Thoracic aorta (tissue), 2 donors: ENCODE results near the gene LRRTM1. TPM values are rescaled to one million over a fixed set of nuclear protein-coding genes. Genes with fewer than 3 reads are reported as not detected.

Source experiments
- ATAC-seq: fragments of 150-250 bp; one replicate; pipeline ENCODE4 v1.8.0; 2017; ENCODE audit warnings: low read depth; ENCODE audit not compliant: insufficient number of reproducible peaks, low FRiP score
- DNase-seq: peaks from one replicate; pipeline ENCODE4 v3.0.0-alpha.2; 2020; ENCODE audit warnings: low spot score
- H3K27ac ChIP-seq, 2 donors: fragments of 200-600 bp; sonication (generic); 1 replicate in 1 of 2; 2 replicates in 1 of 2; pipeline ENCODE4 v1.5.1; 2016; ENCODE audit warnings: mild to moderate bottlenecking in 2 of 2, moderate library complexity in 2 of 2
- H3K27me3 ChIP-seq: fragments of 200-600 bp; sonication (generic); replicated peaks from 2 replicates; pipeline ENCODE4 v1.6.0; 2016; ENCODE audit warnings: mild to moderate bottlenecking; ENCODE audit not compliant: insufficient read depth
- H3K36me3 ChIP-seq: fragments of 200-600 bp; sonication (generic); one replicate; pipeline ENCODE4 v1.5.1; 2016
- H3K4me1 ChIP-seq, 2 donors: fragments of 200-600 bp; sonication (generic); 1 replicate in 1 of 2; 2 replicates in 1 of 2; pipeline versions ENCODE4 v1.5.1 to v1.6.0; 2016; ENCODE audit warnings: low read depth in 2 of 2, mild to moderate bottlenecking in 1 of 2; ENCODE audit not compliant: control insufficient read depth in 1 of 2
- H3K4me3 ChIP-seq: fragments of 200-600 bp; sonication (generic); 2 replicates; pipeline ENCODE4 v1.5.1; 2016; ENCODE audit warnings: mild to moderate bottlenecking
- H3K9me3 ChIP-seq: fragments of 200-600 bp; sonication (generic); 2 replicates; pipeline ENCODE4 v1.5.1; 2016
- total RNA-seq, 2 donors: library from RNA; depleted of rRNA; stranded (reverse); fragments of >200 nt; gene quantifications; one replicate each; pipeline versions ENCODE4 v1.1.0 to v1.2.3, GENCODE V29; 2016
- TF ChIP-seq, protein P1 (sequence below): fragments of 200-600 bp; sonication (generic); IDR thresholded peaks from one replicate; pipeline ENCODE4 v1.5.1; 2019; ENCODE audit warnings: antibody characterized with exemption

LRRTM1 gene
- total RNA-seq, 2 donors from 2014 or later, result not detected

DNA sequence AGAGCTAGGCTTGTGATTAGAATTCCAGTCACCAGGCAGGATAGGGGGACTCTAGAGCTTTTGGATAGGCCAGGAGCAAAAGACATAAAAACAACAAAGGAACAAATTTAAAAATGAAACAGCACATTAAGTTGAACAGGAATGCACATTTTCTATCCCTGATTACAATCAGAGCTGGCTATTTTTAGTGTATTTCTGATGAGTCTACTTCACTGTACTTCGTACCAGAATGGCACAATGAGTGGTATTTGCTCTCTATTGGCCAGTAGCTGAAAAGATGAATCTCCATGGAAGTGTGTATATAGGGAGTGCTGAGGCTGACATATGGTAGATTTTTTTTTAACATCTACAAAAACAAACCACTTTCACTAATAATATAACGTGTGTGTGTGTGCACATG is 34.2 kb upstream of the LRRTM1 start:
- ATAC-seq (no peak), DNase-seq (no peak)
- no peak overlapping the region for H3K27ac ChIP-seq
- H3K27me3 ChIP-seq, result no peaks in the 10 kb centered on the region
- no peaks in the 10 kb centered on the region for H3K36me3 ChIP-seq
- H3K4me3 ChIP-seq, result no peak overlapping the region
- H3K9me3 ChIP-seq, result no peaks in the 10 kb centered on the region
- no peaks in the 10 kb centered on the region for H3K4me1 ChIP-seq
- TF ChIP-seq, protein P1, sequence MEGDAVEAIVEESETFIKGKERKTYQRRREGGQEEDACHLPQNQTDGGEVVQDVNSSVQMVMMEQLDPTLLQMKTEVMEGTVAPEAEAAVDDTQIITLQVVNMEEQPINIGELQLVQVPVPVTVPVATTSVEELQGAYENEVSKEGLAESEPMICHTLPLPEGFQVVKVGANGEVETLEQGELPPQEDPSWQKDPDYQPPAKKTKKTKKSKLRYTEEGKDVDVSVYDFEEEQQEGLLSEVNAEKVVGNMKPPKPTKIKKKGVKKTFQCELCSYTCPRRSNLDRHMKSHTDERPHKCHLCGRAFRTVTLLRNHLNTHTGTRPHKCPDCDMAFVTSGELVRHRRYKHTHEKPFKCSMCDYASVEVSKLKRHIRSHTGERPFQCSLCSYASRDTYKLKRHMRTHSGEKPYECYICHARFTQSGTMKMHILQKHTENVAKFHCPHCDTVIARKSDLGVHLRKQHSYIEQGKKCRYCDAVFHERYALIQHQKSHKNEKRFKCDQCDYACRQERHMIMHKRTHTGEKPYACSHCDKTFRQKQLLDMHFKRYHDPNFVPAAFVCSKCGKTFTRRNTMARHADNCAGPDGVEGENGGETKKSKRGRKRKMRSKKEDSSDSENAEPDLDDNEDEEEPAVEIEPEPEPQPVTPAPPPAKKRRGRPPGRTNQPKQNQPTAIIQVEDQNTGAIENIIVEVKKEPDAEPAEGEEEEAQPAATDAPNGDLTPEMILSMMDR, result no peak

GRCh38 chr2:80335411-80335810 is 30.9 kb upstream of the LRRTM1 start:
- Histone ChIP-seq H3K4me3 (no peak overlapping the region), H3K27ac (no peak overlapping the region), H3K27me3 (no peaks in the 10 kb centered on the region), H3K36me3 (no peaks in the 10 kb centered on the region), H3K9me3 (no peaks in the 10 kb centered on the region), H3K4me1 (no peaks in the 10 kb centered on the region)
- TF ChIP-seq, protein P1, result no peak
- no peak for DNase-seq
- no peak for ATAC-seq

DNA sequence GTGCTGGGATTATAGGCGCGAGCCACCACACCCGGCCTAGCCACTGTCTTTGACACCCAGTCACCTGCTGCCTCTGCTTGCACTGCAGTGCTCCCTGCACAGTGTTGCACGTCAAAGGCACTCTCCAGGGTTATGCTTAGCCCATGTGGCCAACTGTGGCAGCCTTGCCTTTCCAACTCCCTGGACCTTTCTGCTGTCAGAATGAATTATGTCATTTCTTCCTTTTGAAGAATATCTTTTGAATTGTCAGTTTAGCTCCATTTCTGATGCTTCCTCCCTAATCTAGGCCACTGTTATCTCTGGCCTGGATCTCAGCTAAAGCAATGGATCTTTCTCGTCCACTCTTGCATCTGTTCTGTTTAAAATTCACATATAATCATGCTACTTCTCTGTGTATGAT is 29.3 kb upstream of the LRRTM1 start:
- ATAC-seq (no peak), DNase-seq (no peak)
- no peaks in the 10 kb centered on the region for H3K36me3 ChIP-seq
- H3K4me1 ChIP-seq, result no peaks in the 10 kb centered on the region
- no peaks in the 10 kb centered on the region for H3K9me3 ChIP-seq
- no peak overlapping the region for H3K4me3 ChIP-seq
- TF ChIP-seq, protein P1, result no peak
- no peak overlapping the region for H3K27ac ChIP-seq
- no peaks in the 10 kb centered on the region for H3K27me3 ChIP-seq

DNA sequence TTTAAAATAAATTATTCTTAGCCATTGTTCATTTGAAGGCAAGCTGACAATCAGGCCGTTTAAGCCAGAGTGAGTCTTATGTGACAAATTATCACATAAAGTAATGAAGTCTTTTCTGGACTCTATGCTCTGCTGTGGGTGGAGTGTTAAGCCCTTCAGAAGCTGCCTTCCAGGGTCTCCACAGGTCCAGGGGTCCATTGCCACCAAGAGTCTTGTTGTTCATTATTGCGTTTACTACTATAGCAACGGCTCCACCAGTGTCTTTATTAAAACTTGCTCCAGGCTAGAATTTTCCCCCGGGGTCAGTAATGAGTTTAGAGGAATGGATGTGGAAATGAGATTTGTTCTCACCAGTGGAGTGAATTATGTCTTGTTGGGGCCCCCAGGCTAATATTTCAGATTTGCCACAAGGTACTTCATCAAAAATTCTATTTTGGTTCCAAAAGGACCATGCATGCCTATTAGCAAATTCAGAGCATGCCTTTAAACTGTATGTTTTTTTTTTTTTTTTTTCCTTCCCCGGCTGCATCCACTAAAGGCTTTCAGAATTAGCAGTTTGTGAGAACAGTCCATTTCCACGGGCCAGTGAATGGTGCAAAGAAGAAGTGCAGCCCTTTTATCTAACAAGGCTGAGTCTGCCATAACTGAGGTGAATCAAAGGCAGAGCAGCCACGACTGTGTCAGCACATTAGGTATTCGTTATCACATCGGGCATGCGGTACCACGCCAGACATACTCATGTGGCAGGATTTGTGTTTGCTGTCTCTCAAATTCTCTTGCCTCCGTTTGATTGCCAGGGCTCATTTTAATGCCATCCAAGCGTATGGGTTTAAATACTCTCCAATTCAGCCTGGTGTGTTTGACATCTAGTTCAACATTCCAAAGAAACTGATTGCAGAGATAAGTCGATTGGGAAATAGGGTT is 26.2 kb upstream of the LRRTM1 start:
- no peak overlapping the region for H3K4me3 ChIP-seq
- no peak for ATAC-seq
- no peak overlapping the region for H3K27ac ChIP-seq
- H3K4me1 ChIP-seq, result no peaks in the 10 kb centered on the region
- DNase-seq, result no peak
- H3K9me3 ChIP-seq, result no peaks in the 10 kb centered on the region
- no peaks in the 10 kb centered on the region for H3K36me3 ChIP-seq
- no peaks in the 10 kb centered on the region for H3K27me3 ChIP-seq
- TF ChIP-seq, protein P1, result no peak

DNA sequence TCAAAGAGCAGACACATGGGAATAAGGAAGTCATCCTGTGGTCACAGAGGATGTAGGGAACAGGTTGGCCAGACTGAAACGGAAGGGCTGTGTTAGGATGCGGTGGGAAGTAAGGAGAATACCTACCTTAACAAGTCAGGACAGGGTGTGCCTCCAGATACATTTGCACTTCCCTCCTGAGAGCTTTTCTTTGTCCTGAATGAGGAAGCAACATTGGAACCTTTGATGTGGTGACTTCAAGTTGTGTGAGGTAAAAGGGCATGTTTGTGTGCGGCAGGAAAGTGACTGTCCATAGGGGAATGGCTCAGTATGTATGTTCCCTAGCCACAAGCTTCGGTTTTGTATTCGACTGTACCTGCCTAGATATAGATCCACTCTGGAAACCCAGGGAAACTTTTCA is 24.9 kb upstream of the LRRTM1 start:
- TF ChIP-seq, protein P1, result no peak
- Histone ChIP-seq H3K36me3 (no peaks in the 10 kb centered on the region), H3K9me3 (no peaks in the 10 kb centered on the region), H3K27ac (no peak overlapping the region), H3K4me1 (no peaks in the 10 kb centered on the region), H3K4me3 (no peak overlapping the region), H3K27me3 (no peaks in the 10 kb centered on the region)
- ATAC-seq (no peak), DNase-seq (no peak)
